Cardiac fibroblast (primary cell): ENCODE measurements around the gene E2F4.

Experiments used
- DNase-seq, 2 donors: peaks; one replicate each; pipeline versions ENCODE4 v3.0.0 to v3.0.0-alpha.2; 2010; ENCODE audit warnings: low read depth in 2 of 2
- H3K4me3 ChIP-seq, 2 donors: replicated peaks in 1 of 2; 1 replicate in 1 of 2; 2 replicates in 1 of 2; pipeline ENCODE4 v1.5.1; 2011; ENCODE audit warnings: low read depth in 2 of 2, low read length in 2 of 2, mild to moderate bottlenecking in 2 of 2, moderate library complexity in 1 of 2
- CTCF ChIP-seq: IDR thresholded peaks from one replicate; pipeline ENCODE4 v1.5.1; 2011; ENCODE audit warnings: low read depth, mild to moderate bottlenecking, low read length, inconsistent platforms

E2F4 gene

GRCh38 chr16:67188323-67188722 is 3.6 kb upstream of the E2F4 start:
- no peak for TF ChIP-seq CTCF
- no peak for DNase-seq
- no peak overlapping the region for H3K4me3 ChIP-seq

- DNase-seq: no peak
- no peak for TF ChIP-seq CTCF
- H3K4me3 ChIP-seq: no peak overlapping the region
Measured at GRCh38 chr16:67188798-67189197, 3.2 kb upstream of the E2F4 start.

- no peak for DNase-seq
- no peak within 1 kb of the TSS for H3K4me3 ChIP-seq
- TF ChIP-seq CTCF: no peak
Measured at GRCh38 chr16:67190041-67190440, 1.9 kb upstream of the E2F4 start, which contains the start of gene EXOC3L1. EXOC3L1 (minus strand) TSS chr16:67190136; CDS start chr16:67189676, 460 bp downstream.

GRCh38 chr16:67190448-67191399 is 1.2 kb upstream of the E2F4 start:
- TF ChIP-seq CTCF: no peak
- DNase-seq: no peak
- H3K4me3 ChIP-seq: no peak overlapping the region

- peak overlapping the region; percentile 14 to 98 for H3K4me3 ChIP-seq
- TF ChIP-seq CTCF: no peak
- DNase-seq: no peak
Measured at GRCh38 chr16:67191411-67191994, 452 bp upstream of the E2F4 start.

GRCh38 chr16:67192781-67193361 is 916 bp downstream of the E2F4 start:
- no peak for DNase-seq
- no peak for TF ChIP-seq CTCF
- H3K4me3 ChIP-seq: peak overlapping the region; percentile 96 to 98
